HEK293T (cell line): ENCODE data around the gene CFAP299.

Experiments used
- BHLHE40 ChIP-seq: fragments of 450-650 bp; IDR thresholded peaks from 2 replicates; pipeline ENCODE4 v1.6.1; 2016; ENCODE audit warnings: mild to moderate bottlenecking, moderate library complexity, borderline replicate concordance
- FOXM1 ChIP-seq: fragments of 450-650 bp; IDR thresholded peaks from 2 replicates; pipeline ENCODE4 v1.6.1; 2017; ENCODE audit warnings: mild to moderate bottlenecking, borderline replicate concordance
- NFRKB ChIP-seq: fragments of 450-650 bp; IDR thresholded peaks from 2 replicates; pipeline ENCODE4 v1.6.1; 2016; ENCODE audit warnings: mild to moderate bottlenecking, moderate library complexity
- SP1 ChIP-seq: fragments of 450-650 bp; IDR thresholded peaks from 2 replicates; pipeline ENCODE4 v1.6.1; 2017
- SUZ12 ChIP-seq: fragments of 450-650 bp; IDR thresholded peaks from 2 replicates; pipeline ENCODE4 v1.6.1; 2016; ENCODE audit warnings: mild to moderate bottlenecking
- TARDBP ChIP-seq: fragments of 450-650 bp; IDR thresholded peaks from 2 replicates; pipeline ENCODE4 v1.6.1; 2016
- ZNF384 ChIP-seq: fragments of 450-650 bp; IDR thresholded peaks from 2 replicates; pipeline ENCODE4 v1.6.1; 2016

DNA sequence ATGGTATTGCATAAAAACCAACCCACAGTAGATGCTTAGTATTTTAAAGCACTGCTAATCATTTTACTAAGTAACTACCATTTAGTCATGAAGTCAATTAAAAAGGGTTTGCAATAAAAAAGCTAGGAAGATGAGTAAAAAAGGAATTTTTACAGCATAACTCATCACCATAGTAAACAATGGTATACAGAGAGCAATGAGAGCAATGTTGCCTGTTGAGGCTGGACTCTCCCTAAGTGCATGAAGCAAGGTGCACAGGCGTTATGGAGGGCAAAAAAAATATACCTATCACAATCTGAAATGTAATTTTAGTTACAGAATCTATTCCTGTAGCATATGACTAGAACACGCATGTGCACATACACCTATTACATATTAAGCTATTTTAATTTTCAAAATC is 565.4 kb downstream of the CFAP299 start:
- no peak for TF ChIP-seq NFRKB
- no peak for TF ChIP-seq BHLHE40
- no peak for TF ChIP-seq SUZ12
- TF ChIP-seq SP1, result no peak
- TF ChIP-seq ZNF384, result no peak
- no peak for TF ChIP-seq FOXM1
- no peak for TF ChIP-seq TARDBP
